Panc1 (cell line): ENCODE results near the gene ASAP2. TPM values are rescaled to one million over a fixed set of nuclear protein-coding genes. Genes with fewer than 3 reads are reported as not detected.

Experiments
- ATAC-seq: fragments of 200-7000 bp; cut with Tn5 transposase; 2 replicates; pipeline ENCODE4 v1.9.1; 2020; ENCODE audit warnings: mild to moderate bottlenecking, moderate library complexity
- BruUV-seq: library from RNA; stranded (reverse); fragments of 400-500 nt; replicated peaks from 2 replicates; lab custom pipeline; 2021; lab: Mats Ljungman, UMichigan
- CTCF ChIA-PET: fragments of 300-600 bp; sonication (Branson Sonifier 250); formaldehyde crosslinking; loops from one replicate; lab custom pipeline; 2022; ENCODE audit warnings: antibody characterized with exemption; lab: Charles Lee
- POLR2A ChIA-PET: fragments of 300-600 bp; sonication (Branson Sonifier 250); formaldehyde crosslinking; loops from one replicate; lab custom pipeline; 2022; ENCODE audit warnings: antibody characterized with exemption; lab: Charles Lee
- DNase-seq: peaks from one replicate; pipeline ENCODE4 v3.0.0-alpha.2; 2010; ENCODE audit warnings: low read depth, low spot score
- H3K27ac ChIP-seq: 2 replicates; pipeline ENCODE4 v1.5.1; 2011; ENCODE audit warnings: mild to moderate bottlenecking, low read length, inconsistent platforms
- H3K27me3 ChIP-seq: fragments of 200-500 bp; sonication (Bioruptor generic); 2 replicates; pipeline ENCODE4 v1.6.0; 2014; ENCODE audit warnings: low read length, inconsistent platforms; ENCODE audit not compliant: control insufficient read depth, insufficient read depth
- H3K36me3 ChIP-seq: fragments of 200-500 bp; sonication (Bioruptor generic); 2 replicates; pipeline ENCODE4 v1.5.1; 2014; ENCODE audit warnings: inconsistent platforms, mild to moderate bottlenecking, low read length, moderate library complexity; ENCODE audit not compliant: control insufficient read depth, insufficient read depth
- H3K4me1 ChIP-seq: 2 replicates; pipeline ENCODE4 v1.5.1; 2011; ENCODE audit warnings: inconsistent platforms, mild to moderate bottlenecking, low read length, moderate library complexity; ENCODE audit not compliant: control insufficient read depth, insufficient read depth
- H3K4me3 ChIP-seq, 2 experiments: 2 replicates each; pipeline ENCODE4 v1.5.1; 2011 to 2012; ENCODE audit warnings: low read depth in 2 of 2, low read length in 2 of 2, mild to moderate bottlenecking in 2 of 2, inconsistent platforms in 1 of 2, moderate library complexity in 1 of 2
- H3K9me3 ChIP-seq: fragments of 200-500 bp; sonication (Bioruptor generic); 2 replicates; pipeline ENCODE4 v1.5.1; 2014; ENCODE audit warnings: low read depth, mild to moderate bottlenecking, inconsistent platforms, low read length, moderate library complexity; ENCODE audit not compliant: control insufficient read depth, insufficient read depth
- POLR2AphosphoS5 ChIP-seq: IDR thresholded peaks from 2 replicates; pipeline ENCODE4 v1.6.1; 2012; ENCODE audit warnings: mild to moderate bottlenecking, low read depth, low read length, moderate library complexity
- REST ChIP-seq, 2 experiments: IDR thresholded peaks; 2 replicates each; pipeline ENCODE4 v1.6.1; 2011 to 2012; ENCODE audit warnings: low read depth in 2 of 2, control low read depth in 1 of 2, low read length in 1 of 2, mild to moderate bottlenecking in 1 of 2, moderate library complexity in 1 of 2; ENCODE audit not compliant: insufficient read depth in 1 of 2
- SIN3A ChIP-seq: IDR thresholded peaks from 2 replicates; pipeline ENCODE4 v1.6.1; 2012; ENCODE audit warnings: low read depth, mild to moderate bottlenecking, low read length, moderate library complexity, borderline replicate concordance; ENCODE audit not compliant: insufficient read depth
- TCF7L2 ChIP-seq: IDR thresholded peaks from 2 replicates; pipeline ENCODE4 v1.6.1; 2011; ENCODE audit warnings: mild to moderate bottlenecking, low read depth, low read length, inconsistent platforms
- in situ Hi-C: cut with HindIII; loops from 2 replicates; pipeline ENCODE4 v1.10.0; 2016; ENCODE audit warnings: low sequenced_read_pairs, low pct_unique_long_range_greater_than_20kb
- intact Hi-C: fragments of 100-400 bp; cut with micrococcal nuclease; formaldehyde crosslinking; loops from one replicate; pipeline ENCODE4 v1.10.0; 2022; ENCODE audit not compliant: unreplicated experiment
- total RNA-seq: library from RNA; stranded (reverse); gene quantifications from one replicate; pipeline ENCODE4 v1.2.1, GENCODE V29; 2021; ENCODE audit not compliant: unreplicated experiment
- TF ChIP-seq, protein P1 (sequence below): fragments of 450-650 bp; IDR thresholded peaks from 2 replicates; pipeline ENCODE4 v1.5.1; 2017; ENCODE audit warnings: mild to moderate bottlenecking

The ASAP2 gene
- total RNA-seq, 1 experiment from 2014 or later, result 107 TPM

GRCh38 chr2:9310798-9311197 lies 104.2 kb downstream of the ASAP2 start:
- POLR2A ChIA-PET, result no interaction called here
- H3K4me3 ChIP-seq, result no peak overlapping the region
- no TSS peak for BruUV-seq

DNA sequence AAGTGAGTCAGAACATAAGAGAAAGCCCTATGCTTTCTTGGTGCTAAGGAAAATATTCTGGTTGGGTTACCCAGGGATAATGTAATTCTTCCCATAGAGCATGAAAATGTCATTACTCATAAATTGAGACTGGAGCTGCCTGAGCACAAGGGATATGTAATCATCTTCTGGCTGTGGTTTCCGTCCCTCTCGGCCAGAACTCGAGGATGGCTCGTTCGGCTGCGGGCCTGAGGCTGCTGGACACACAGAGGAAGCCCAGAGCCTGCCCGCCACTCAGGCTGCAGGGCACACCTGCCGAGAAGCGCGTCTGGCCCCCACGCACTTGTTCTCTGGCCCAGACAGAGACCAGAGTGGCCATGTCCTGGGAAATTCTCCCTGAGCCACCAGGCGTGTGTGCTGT lies 104.9 kb downstream of the ASAP2 start:
- CTCF ChIA-PET, result interaction anchor here (0.7 kb wide), 1 partner anchor 21 kb away, joined by 5 read pairs; no protein-coding TSS in a partner anchor
- no peak overlapping the region for H3K4me3 ChIP-seq
- DNase-seq (no peak), ATAC-seq (no peak)
- 0 out of 2 replicates have a peak overlapping the region, but pooled peaks have one; percentile 15 for H3K27ac ChIP-seq
- H3K36me3 ChIP-seq, result no peaks in the 10 kb centered on the region
- no peaks in the 10 kb centered on the region for H3K27me3 ChIP-seq
- in situ Hi-C loops, result no loop called here
- H3K9me3 ChIP-seq, result no peaks in the 10 kb centered on the region
- peaks cover 32% of the 10 kb centered on the region for H3K4me1 ChIP-seq
- intact Hi-C loops, result no loop called here
- POLR2A ChIA-PET, result no interaction called here
- BruUV-seq, result no TSS peak
- no peak for TF ChIP-seq SIN3A
- TF ChIP-seq TCF7L2, result no peak
- no peak for TF ChIP-seq REST (IDR thresholded peaks at IDR 0.05; ENCODE audit: insufficient read depth in 1 of 2, low read depth in 2 of 2, low read length in 1 of 2)
- no peak for TF ChIP-seq POLR2AphosphoS5
- TF ChIP-seq, protein P1, sequence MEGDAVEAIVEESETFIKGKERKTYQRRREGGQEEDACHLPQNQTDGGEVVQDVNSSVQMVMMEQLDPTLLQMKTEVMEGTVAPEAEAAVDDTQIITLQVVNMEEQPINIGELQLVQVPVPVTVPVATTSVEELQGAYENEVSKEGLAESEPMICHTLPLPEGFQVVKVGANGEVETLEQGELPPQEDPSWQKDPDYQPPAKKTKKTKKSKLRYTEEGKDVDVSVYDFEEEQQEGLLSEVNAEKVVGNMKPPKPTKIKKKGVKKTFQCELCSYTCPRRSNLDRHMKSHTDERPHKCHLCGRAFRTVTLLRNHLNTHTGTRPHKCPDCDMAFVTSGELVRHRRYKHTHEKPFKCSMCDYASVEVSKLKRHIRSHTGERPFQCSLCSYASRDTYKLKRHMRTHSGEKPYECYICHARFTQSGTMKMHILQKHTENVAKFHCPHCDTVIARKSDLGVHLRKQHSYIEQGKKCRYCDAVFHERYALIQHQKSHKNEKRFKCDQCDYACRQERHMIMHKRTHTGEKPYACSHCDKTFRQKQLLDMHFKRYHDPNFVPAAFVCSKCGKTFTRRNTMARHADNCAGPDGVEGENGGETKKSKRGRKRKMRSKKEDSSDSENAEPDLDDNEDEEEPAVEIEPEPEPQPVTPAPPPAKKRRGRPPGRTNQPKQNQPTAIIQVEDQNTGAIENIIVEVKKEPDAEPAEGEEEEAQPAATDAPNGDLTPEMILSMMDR, result no peak

More at GRCh38 chr2:9310798-9311197, 104.2 kb downstream of the ASAP2 start:
- Histone ChIP-seq H3K27me3 (no peaks in the 10 kb centered on the region), H3K36me3 (no peaks in the 10 kb centered on the region), H3K9me3 (no peaks in the 10 kb centered on the region), H3K27ac (peak overlapping the region; percentile 20), H3K4me1 (peaks cover 36% of the 10 kb centered on the region)
- in situ Hi-C loops (no loop called here), intact Hi-C loops (no loop called here)
- CTCF ChIA-PET, result no interaction called here
- no peak for ATAC-seq
- DNase-seq, result peak; percentile 12
- TF ChIP-seq POLR2AphosphoS5 (no peak), REST (IDR thresholded peaks at IDR 0.05; ENCODE audit: insufficient read depth in 1 of 2, low read depth in 2 of 2, low read length in 1 of 2) (no peak), SIN3A (no peak), TCF7L2 (no peak)
- TF ChIP-seq, protein P1, result no peak
